ENCODE data around the gene PEX19. TPM values are rescaled to one million over a fixed set of nuclear protein-coding genes. Genes with fewer than 3 reads are reported as not detected.

The PEX19 gene
- total RNA-seq, 2 experiments from 2014 or later, result 34.7 to 47.3 TPM

GRCh38 chr1:160325252-160325651 lies 40.3 kb upstream of the PEX19 start:
- Histone ChIP-seq H2AFZ (ENCODE audit: low read length) (no peak overlapping the region), H3K27ac (ENCODE audit: low read depth, low read length, poor library complexity, severe bottlenecking) (no peak overlapping the region), H3K9me2 (ENCODE audit: insufficient read depth, low read length) (no peaks in the 10 kb centered on the region), H3K4me1 (ENCODE audit: insufficient read depth, low read length, poor library complexity, severe bottlenecking) (no peaks in the 10 kb centered on the region), H4K20me1 (ENCODE audit: insufficient read depth, low read length) (no peaks in the 10 kb centered on the region), H3K9me3 (ENCODE audit: low read length) (no peaks in the 10 kb centered on the region), H3K4me2 (ENCODE audit: low read length) (no peak overlapping the region), H3K36me3 (ENCODE audit: insufficient read depth, low read length) (peaks cover 99% of the 10 kb centered on the region), H3K4me3 (ENCODE audit: low read depth, low read length, poor library complexity, severe bottlenecking) (no peak overlapping the region), H3K79me2 (ENCODE audit: insufficient read depth, low read depth, low read length) (peaks cover 7% of the 10 kb centered on the region; the same call in 1 of the 2 replicates)
- no peak for DNase-seq (ENCODE audit: low spot score)
- no peak for TF ChIP-seq CTCF (conservative IDR thresholded peaks at IDR 0.05; ENCODE audit: low read length)
- no peak for TF ChIP-seq EZH2phosphoT487 (IDR thresholded peaks at IDR 0.05; ENCODE audit: borderline replicate concordance, low read depth, low read length)
- POLR2A ChIA-PET, result interaction anchor here (0.7 to 1.1 kb wide), 2 partner anchors 11 to 681 kb away, joined by 3 to 5 read pairs; no protein-coding TSS in a partner anchor
- BruUV-seq (replicated peaks), result no TSS peak
- CTCF ChIA-PET (ENCODE audit: unreplicated experiment), result no interaction called here
- intact Hi-C loops (cut with micrococcal nuclease; ENCODE audit: unreplicated experiment), result no loop called here

- POLR2A ChIA-PET, result interaction anchor here (1.2 kb wide), 1 partner anchor 11 kb away, joined by 4 read pairs; no protein-coding TSS in a partner anchor
- Histone ChIP-seq H4K20me1 (ENCODE audit: insufficient read depth, low read length) (no peaks in the 10 kb centered on the region), H3K4me3 (ENCODE audit: low read depth, low read length, poor library complexity, severe bottlenecking) (no peak overlapping the region), H3K9me3 (ENCODE audit: low read length) (no peaks in the 10 kb centered on the region; the same call in 1 of the 2 replicates), H3K36me3 (ENCODE audit: insufficient read depth, low read length) (peaks cover 97% of the 10 kb centered on the region), H3K4me1 (ENCODE audit: insufficient read depth, low read length, poor library complexity, severe bottlenecking) (no peaks in the 10 kb centered on the region), H3K4me2 (ENCODE audit: low read length) (no peak overlapping the region), H3K79me2 (ENCODE audit: insufficient read depth, low read depth, low read length) (peaks cover 25% of the 10 kb centered on the region), H3K9me2 (ENCODE audit: insufficient read depth, low read length) (no peaks in the 10 kb centered on the region), H3K27ac (ENCODE audit: low read depth, low read length, poor library complexity, severe bottlenecking) (no peak overlapping the region), H2AFZ (ENCODE audit: low read length) (no peak overlapping the region)
- BruUV-seq (replicated peaks), result no TSS peak
- CTCF ChIA-PET (ENCODE audit: unreplicated experiment), result no interaction called here
- intact Hi-C loops (cut with micrococcal nuclease; ENCODE audit: unreplicated experiment), result no loop called here
- DNase-seq (ENCODE audit: low spot score), result no peak
- TF ChIP-seq CTCF (conservative IDR thresholded peaks at IDR 0.05; ENCODE audit: low read length), result no peak
- no peak for TF ChIP-seq EZH2phosphoT487 (IDR thresholded peaks at IDR 0.05; ENCODE audit: borderline replicate concordance, low read depth, low read length)
Observed at GRCh38 chr1:160322831-160323230, 37.9 kb upstream of the PEX19 start.

GRCh38 chr1:160315359-160315758 lies 30.4 kb upstream of the PEX19 start:
- Histone ChIP-seq H3K4me3 (ENCODE audit: low read depth, low read length, poor library complexity, severe bottlenecking) (no peak overlapping the region), H4K20me1 (ENCODE audit: insufficient read depth, low read length) (no peaks in the 10 kb centered on the region), H3K9me3 (ENCODE audit: low read length) (no peaks in the 10 kb centered on the region; the same call in 1 of the 2 replicates), H3K9me2 (ENCODE audit: insufficient read depth, low read length) (no peaks in the 10 kb centered on the region), H3K4me2 (ENCODE audit: low read length) (no peak overlapping the region), H3K4me1 (ENCODE audit: insufficient read depth, low read length, poor library complexity, severe bottlenecking) (no peaks in the 10 kb centered on the region), H3K36me3 (ENCODE audit: insufficient read depth, low read length) (peaks cover 93% of the 10 kb centered on the region), H2AFZ (ENCODE audit: low read length) (no peak overlapping the region), H3K79me2 (ENCODE audit: insufficient read depth, low read depth, low read length) (peaks cover 19% of the 10 kb centered on the region), H3K27ac (ENCODE audit: low read depth, low read length, poor library complexity, severe bottlenecking) (no peak overlapping the region)
- POLR2A ChIA-PET, result interaction anchor here (0.7 kb wide), 1 partner anchor 17 kb away, joined by 3 read pairs; no protein-coding TSS in a partner anchor
- CTCF ChIA-PET (ENCODE audit: unreplicated experiment), result no interaction called here
- intact Hi-C loops (cut with micrococcal nuclease; ENCODE audit: unreplicated experiment), result no loop called here
- no TSS peak for BruUV-seq (replicated peaks)
- DNase-seq (ENCODE audit: low spot score), result no peak
- TF ChIP-seq CTCF (conservative IDR thresholded peaks at IDR 0.05; ENCODE audit: low read length) (no peak), EZH2phosphoT487 (IDR thresholded peaks at IDR 0.05; ENCODE audit: borderline replicate concordance, low read depth, low read length) (no peak)

Measured in OCI-LY7 (cell line).